ENCODE results near the gene NUCKS1.

GRCh38 chr1:205711105-205712048, 38.6 kb downstream of the NUCKS1 start:
- TF ChIP-seq CTCF (conservative IDR thresholded peaks at IDR 0.05 in 1 of 2, IDR thresholded peaks at IDR 0.05 in 1 of 2; ENCODE audit: extremely low read depth in 1 of 2, insufficient read depth in 1 of 2, low read depth in 1 of 2, low read length in 2 of 2) (peak; percentile 89 to 95), EZH2 (IDR thresholded peaks at IDR 0.05; ENCODE audit: borderline replicate concordance, low read length) (no peak)
